Measurements from ENCODE around the gene PPM1N.

DNA sequence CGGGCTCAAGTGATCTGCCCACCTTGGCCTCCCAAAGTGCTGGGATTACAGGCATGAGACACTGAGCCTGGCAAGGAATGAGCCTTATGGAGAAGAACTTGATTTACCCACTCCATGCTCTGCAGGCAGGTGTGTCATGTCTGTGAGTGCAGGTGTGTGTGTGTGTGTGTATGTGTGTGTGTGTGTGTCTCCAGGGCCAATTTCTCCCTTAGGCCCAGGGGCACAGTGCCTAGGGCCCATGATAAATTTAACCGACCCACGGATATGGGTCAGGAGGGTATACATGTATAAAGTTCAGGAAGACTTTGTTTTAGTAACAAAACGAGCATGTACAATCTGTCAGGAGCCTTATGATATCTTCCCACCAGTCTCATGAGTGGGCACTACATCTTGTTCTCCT is 35.0 kb upstream of the PPM1N start:
- TF ChIP-seq EZH2 (IDR thresholded peaks at IDR 0.05; ENCODE audit: borderline replicate concordance) (no peak), CTCF (IDR thresholded peaks at IDR 0.05; ENCODE audit: poor library complexity) (no peak)

Measured in hepatocyte (in vitro differentiated cells).